Astrocyte (in vitro differentiated cells and primary cell): ENCODE measurements around the gene PARP16. TPM values are rescaled to one million over a fixed set of nuclear protein-coding genes. Genes with fewer than 3 reads are reported as not detected.
A peak's percentile ranks its signal among the peaks of the same experiment; 100 is the strongest.

ENCODE experiments used
- DNase-seq: peaks from one replicate; pipeline ENCODE4 v3.0.0-alpha.2; 2010; ENCODE audit warnings: low read depth
- FAIRE-seq: peaks from 2 replicates; lab custom pipeline; 2011; peaks lifted over from hg19 to GRCh38; lab: Jason Lieb, UNC
- H2AFZ ChIP-seq: 2 replicates; pipeline ENCODE4 v1.6.0; 2012; ENCODE audit warnings: low read depth, low read length, inconsistent platforms
- H3K27ac ChIP-seq: 2 replicates; pipeline ENCODE4 v1.5.1; 2011; ENCODE audit warnings: low read depth, low read length, inconsistent platforms
- H3K27me3 ChIP-seq: 2 replicates; pipeline ENCODE4 v1.6.0; 2011; ENCODE audit warnings: low read length, inconsistent platforms; ENCODE audit not compliant: insufficient read depth
- H3K36me3 ChIP-seq: 2 replicates; pipeline ENCODE4 v1.5.1; 2011; ENCODE audit warnings: low read length, inconsistent platforms; ENCODE audit not compliant: insufficient read depth
- H3K4me1 ChIP-seq: 2 replicates; pipeline ENCODE4 v1.5.1; 2011; ENCODE audit warnings: low read length, inconsistent platforms; ENCODE audit not compliant: insufficient read depth
- H3K4me2 ChIP-seq: 2 replicates; pipeline ENCODE4 v1.6.0; 2012; ENCODE audit warnings: low read length, inconsistent platforms
- H3K4me3 ChIP-seq: 2 replicates; pipeline ENCODE4 v1.5.1; 2011; ENCODE audit warnings: low read depth, mild to moderate bottlenecking, low read length, inconsistent platforms; ENCODE audit not compliant: insufficient read depth
- H3K79me2 ChIP-seq: 2 replicates; pipeline ENCODE4 v1.6.0; 2012; ENCODE audit warnings: mild to moderate bottlenecking, low read length, inconsistent platforms; ENCODE audit not compliant: insufficient read depth
- H3K9ac ChIP-seq: 2 replicates; pipeline ENCODE4 v1.6.0; 2012; ENCODE audit warnings: mild to moderate bottlenecking, low read length, inconsistent platforms
- H3K9me3 ChIP-seq: 2 replicates; pipeline ENCODE4 v1.5.1; 2012; ENCODE audit warnings: low read depth, mild to moderate bottlenecking, low read length, inconsistent platforms; ENCODE audit not compliant: insufficient read depth
- H4K20me1 ChIP-seq: 2 replicates; pipeline ENCODE4 v1.6.0; 2012; ENCODE audit warnings: low read length, inconsistent platforms; ENCODE audit not compliant: insufficient read depth
- H3K27ac Mint-ChIP-seq: one replicate; pipeline ENCODE4 v1.8.0; 2021; ENCODE audit warnings: mild to moderate bottlenecking, mixed read lengths; ENCODE audit not compliant: unreplicated experiment
- H3K27me3 Mint-ChIP-seq: one replicate; pipeline ENCODE4 v1.8.0; 2021; ENCODE audit warnings: low read depth, mixed read lengths; ENCODE audit not compliant: unreplicated experiment
- H3K36me3 Mint-ChIP-seq: one replicate; pipeline ENCODE4 v1.8.0; 2021; ENCODE audit warnings: low read depth, mixed read lengths; ENCODE audit not compliant: unreplicated experiment
- H3K4me1 Mint-ChIP-seq: one replicate; pipeline ENCODE4 v1.8.0; 2021; ENCODE audit warnings: low read depth, mixed read lengths; ENCODE audit not compliant: unreplicated experiment
- H3K4me3 Mint-ChIP-seq: one replicate; pipeline ENCODE4 v1.8.0; 2021; ENCODE audit warnings: mild to moderate bottlenecking, moderate library complexity, mixed read lengths; ENCODE audit not compliant: unreplicated experiment
- H3K9me3 Mint-ChIP-seq: one replicate; pipeline ENCODE4 v1.8.0; 2021; ENCODE audit warnings: mild to moderate bottlenecking, mixed read lengths; ENCODE audit not compliant: unreplicated experiment
- CTCF ChIP-seq: IDR thresholded peaks from 2 replicates; pipeline ENCODE4 v1.5.1; 2011; ENCODE audit warnings: low read depth, mild to moderate bottlenecking, inconsistent platforms, low read length, moderate library complexity; ENCODE audit not compliant: insufficient read depth
- EZH2 ChIP-seq: IDR thresholded peaks from 2 replicates; pipeline ENCODE4 v1.6.1; 2012; ENCODE audit warnings: mild to moderate bottlenecking, low read length, inconsistent platforms; ENCODE audit not compliant: insufficient read depth
- total RNA-seq: library from RNA; stranded (reverse); gene quantifications from 2 replicates; pipeline ENCODE4 v1.2.1, GENCODE V29; 2021

PARP16 gene
- total RNA-seq, 1 donor from 2014 or later: 2.7 TPM

GRCh38 chr15:65264863-65265430, 21.7 kb downstream of the PARP16 start:
- Histone ChIP-seq H4K20me1 (no peaks in the 10 kb centered on the region), H3K27ac (no peak overlapping the region), H2AFZ (no peak overlapping the region), H3K4me2 (no peak overlapping the region), H3K9ac (no peak overlapping the region), H3K9me3 (no peaks in the 10 kb centered on the region), H3K27me3 (no peaks in the 10 kb centered on the region), H3K79me2 (no peaks in the 10 kb centered on the region), H3K4me1 (no peaks in the 10 kb centered on the region), H3K4me3 (no peak overlapping the region), H3K36me3 (no peaks in the 10 kb centered on the region)
- no peak for FAIRE-seq
- H3K27ac Mint-ChIP-seq: no peak overlapping the region
- H3K9me3 Mint-ChIP-seq: no peaks in the 10 kb centered on the region
- H3K36me3 Mint-ChIP-seq: peaks cover 10% of the 10 kb centered on the region
- H3K4me1 Mint-ChIP-seq: no peaks in the 10 kb centered on the region
- TF ChIP-seq CTCF: no peak
- no peak for TF ChIP-seq EZH2
- peaks cover 3% of the 10 kb centered on the region for H3K27me3 Mint-ChIP-seq
- no peak overlapping the region for H3K4me3 Mint-ChIP-seq
- DNase-seq: no peak

- Histone ChIP-seq H2AFZ (no peak overlapping the region), H3K36me3 (peaks cover 7% of the 10 kb centered on the region), H3K27ac (no peak overlapping the region), H3K4me3 (no peak overlapping the region), H3K4me1 (no peaks in the 10 kb centered on the region), H3K4me2 (no peak overlapping the region), H3K9ac (no peak overlapping the region), H3K79me2 (no peaks in the 10 kb centered on the region), H3K9me3 (no peaks in the 10 kb centered on the region), H4K20me1 (no peaks in the 10 kb centered on the region), H3K27me3 (no peaks in the 10 kb centered on the region)
- Mint-ChIP-seq H3K9me3 (no peaks in the 10 kb centered on the region), H3K27me3 (peaks cover 3% of the 10 kb centered on the region), H3K36me3 (peaks cover 16% of the 10 kb centered on the region), H3K4me1 (no peaks in the 10 kb centered on the region), H3K27ac (no peak overlapping the region), H3K4me3 (no peak overlapping the region)
- FAIRE-seq (no peak), DNase-seq (peak; percentile 39)
- TF ChIP-seq EZH2 (no peak), CTCF (no peak)
Measured at GRCh38 chr15:65263313-65263712, 23.4 kb downstream of the PARP16 start.

- Histone ChIP-seq H3K9me3 (no peaks in the 10 kb centered on the region), H4K20me1 (no peaks in the 10 kb centered on the region), H3K9ac (no peak overlapping the region), H3K4me2 (no peak overlapping the region), H2AFZ (no peak overlapping the region), H3K79me2 (no peaks in the 10 kb centered on the region), H3K27ac (no peak overlapping the region), H3K27me3 (no peaks in the 10 kb centered on the region), H3K4me1 (no peaks in the 10 kb centered on the region), H3K36me3 (peaks cover 7% of the 10 kb centered on the region), H3K4me3 (no peak overlapping the region)
- H3K27ac Mint-ChIP-seq: no peak overlapping the region
- peaks cover 1% of the 10 kb centered on the region for H3K27me3 Mint-ChIP-seq
- no peaks in the 10 kb centered on the region for H3K4me1 Mint-ChIP-seq
- H3K36me3 Mint-ChIP-seq: peaks cover 16% of the 10 kb centered on the region
- no peaks in the 10 kb centered on the region for H3K9me3 Mint-ChIP-seq
- no peak for FAIRE-seq
- H3K4me3 Mint-ChIP-seq: no peak overlapping the region
- TF ChIP-seq EZH2 (no peak), CTCF (no peak)
- no peak for DNase-seq
Measured at GRCh38 chr15:65260968-65261367, 25.7 kb downstream of the PARP16 start.
